ENCODE data around the gene KATNAL1.
"Not testable (repeated sequence)": the region's sequence is repeated elsewhere in the genome, so short reads cannot be mapped to it uniquely, and the experiment has no call there.

KATNAL1 gene

GRCh38 chr13:30303269-30303668 lies 4.1 kb downstream of the KATNAL1 start:
- DNase-seq (ENCODE audit: low read depth, low spot score), result no peak
- H3K4me3 ChIP-seq (ENCODE audit: low read length), result no peak overlapping the region

GRCh38 chr13:30301827-30302226 lies 5.5 kb downstream of the KATNAL1 start:
- no peak for DNase-seq (ENCODE audit: low read depth, low spot score)
- H3K4me3 ChIP-seq (ENCODE audit: low read length), result no peak overlapping the region

- no peak for DNase-seq (ENCODE audit: low read depth, low spot score)
- H3K4me3 ChIP-seq (ENCODE audit: low read length), result no peak overlapping the region
These were observed 6.8 kb downstream of the KATNAL1 start for GRCh38 chr13:30300596-30300995.

GRCh38 chr13:30299786-30300185 lies 7.6 kb downstream of the KATNAL1 start:
- no peak for DNase-seq (ENCODE audit: low read depth, low spot score)

GRCh38 chr13:30295116-30295515 lies 12.2 kb downstream of the KATNAL1 start:
- H3K4me3 ChIP-seq (ENCODE audit: low read length), result no peak overlapping the region
- no peak for DNase-seq (ENCODE audit: low read depth, low spot score)

More at GRCh38 chr13:30299786-30300185, 7.6 kb downstream of the KATNAL1 start:
- H3K4me3 ChIP-seq (ENCODE audit: low read length), result no peak overlapping the region

- H3K4me3 ChIP-seq (ENCODE audit: low read length), result no peak overlapping the region
- no peak for DNase-seq (ENCODE audit: low read depth, low spot score)
These were observed 13.3 kb downstream of the KATNAL1 start for GRCh38 chr13:30294004-30294403.

- H3K4me3 ChIP-seq (ENCODE audit: low read length), result no peak overlapping the region
- DNase-seq (ENCODE audit: low read depth, low spot score), result no peak
These were observed 15.0 kb downstream of the KATNAL1 start for GRCh38 chr13:30292325-30292724.

GRCh38 chr13:30290812-30291436 lies 16.4 kb downstream of the KATNAL1 start:
- H3K4me3 ChIP-seq (ENCODE audit: low read length), result no peak overlapping the region
- no peak for DNase-seq (ENCODE audit: low read depth, low spot score)

- H3K4me3 ChIP-seq (ENCODE audit: low read length), result no peak overlapping the region
- no peak for DNase-seq (ENCODE audit: low read depth, low spot score)
These were observed 17.8 kb downstream of the KATNAL1 start for GRCh38 chr13:30289533-30289932.

GRCh38 chr13:30286059-30286458 lies 21.3 kb downstream of the KATNAL1 start:
- not testable (repeated sequence) for DNase-seq (ENCODE audit: low read depth, low spot score); H3K4me3 ChIP-seq (ENCODE audit: low read length)

- DNase-seq (ENCODE audit: low read depth, low spot score), result peak; percentile 27
- H3K4me3 ChIP-seq (ENCODE audit: low read length), result no peak overlapping the region
These were observed 31.2 kb downstream of the KATNAL1 start for GRCh38 chr13:30276178-30276577.

GRCh38 chr13:30274083-30274482 lies 33.3 kb downstream of the KATNAL1 start:
- DNase-seq (ENCODE audit: low read depth, low spot score), result no peak
- H3K4me3 ChIP-seq (ENCODE audit: low read length), result no peak overlapping the region

- H3K4me3 ChIP-seq (ENCODE audit: low read length); DNase-seq (ENCODE audit: low read depth, low spot score): not testable (repeated sequence)
These were observed 37.3 kb downstream of the KATNAL1 start for GRCh38 chr13:30270035-30270434.

GRCh38 chr13:30268673-30269072 lies 38.7 kb downstream of the KATNAL1 start:
- H3K4me3 ChIP-seq (ENCODE audit: low read length), result no peak overlapping the region
- no peak for DNase-seq (ENCODE audit: low read depth, low spot score)

GRCh38 chr13:30266756-30267155 lies 40.6 kb downstream of the KATNAL1 start:
- DNase-seq (ENCODE audit: low read depth, low spot score), result no peak
- H3K4me3 ChIP-seq (ENCODE audit: low read length), result no peak overlapping the region

- not testable (repeated sequence) for DNase-seq (ENCODE audit: low read depth, low spot score); H3K4me3 ChIP-seq (ENCODE audit: low read length)
These were observed 48.1 kb downstream of the KATNAL1 start for GRCh38 chr13:30259149-30259733.

GRCh38 chr13:30257468-30258099 lies 49.8 kb downstream of the KATNAL1 start:
- DNase-seq (ENCODE audit: low read depth, low spot score), result no peak
- H3K4me3 ChIP-seq (ENCODE audit: low read length), result no peak overlapping the region

- H3K4me3 ChIP-seq (ENCODE audit: low read length), result no peak overlapping the region
- no peak for DNase-seq (ENCODE audit: low read depth, low spot score)
These were observed 50.5 kb downstream of the KATNAL1 start for GRCh38 chr13:30256713-30257467.

- DNase-seq (ENCODE audit: low read depth, low spot score), result no peak
- no peak overlapping the region for H3K4me3 ChIP-seq (ENCODE audit: low read length)
These were observed 51.7 kb downstream of the KATNAL1 start for GRCh38 chr13:30255696-30256095.

- no peak overlapping the region for H3K4me3 ChIP-seq (ENCODE audit: low read length)
- no peak for DNase-seq (ENCODE audit: low read depth, low spot score)
These were observed 53.5 kb downstream of the KATNAL1 start for GRCh38 chr13:30253830-30254229.
